OCI-LY7 (cell line): ENCODE measurements around the gene IAH1.

ENCODE experiments used
- EZH2phosphoT487 ChIP-seq: fragments of 200-600 bp; sonication (generic); IDR thresholded peaks from 2 replicates; pipeline ENCODE4 v1.6.1; 2018; ENCODE audit warnings: low read depth, borderline replicate concordance, mild to moderate bottlenecking, mixed run types, antibody characterized with exemption, low read length, moderate library complexity, mixed read lengths
- TF ChIP-seq, protein P1 (sequence below): fragments of 200-600 bp; sonication (generic); conservative IDR thresholded peaks from 2 replicates; pipeline ENCODE4 v1.5.1; 2014; ENCODE audit warnings: mild to moderate bottlenecking, antibody characterized with exemption, low read length, moderate library complexity, mixed read lengths

DNA sequence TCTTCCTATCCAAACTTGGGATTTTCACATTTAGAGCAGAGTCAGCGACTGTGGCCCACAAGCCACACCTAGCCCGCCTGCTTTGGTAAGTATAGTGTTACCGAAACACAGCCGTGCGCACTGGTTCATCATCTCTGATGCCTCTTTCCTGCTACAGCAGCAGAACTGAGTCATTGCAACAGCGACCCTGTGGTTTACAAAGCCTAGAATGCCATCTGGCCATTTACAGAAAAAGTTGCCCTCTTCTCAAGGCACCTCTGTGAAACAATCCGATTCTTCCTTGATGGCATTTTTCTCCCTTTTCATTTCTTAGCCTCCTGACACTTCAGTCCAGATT, 10.7 kb upstream of the IAH1 start:
- TF ChIP-seq, protein P1, sequence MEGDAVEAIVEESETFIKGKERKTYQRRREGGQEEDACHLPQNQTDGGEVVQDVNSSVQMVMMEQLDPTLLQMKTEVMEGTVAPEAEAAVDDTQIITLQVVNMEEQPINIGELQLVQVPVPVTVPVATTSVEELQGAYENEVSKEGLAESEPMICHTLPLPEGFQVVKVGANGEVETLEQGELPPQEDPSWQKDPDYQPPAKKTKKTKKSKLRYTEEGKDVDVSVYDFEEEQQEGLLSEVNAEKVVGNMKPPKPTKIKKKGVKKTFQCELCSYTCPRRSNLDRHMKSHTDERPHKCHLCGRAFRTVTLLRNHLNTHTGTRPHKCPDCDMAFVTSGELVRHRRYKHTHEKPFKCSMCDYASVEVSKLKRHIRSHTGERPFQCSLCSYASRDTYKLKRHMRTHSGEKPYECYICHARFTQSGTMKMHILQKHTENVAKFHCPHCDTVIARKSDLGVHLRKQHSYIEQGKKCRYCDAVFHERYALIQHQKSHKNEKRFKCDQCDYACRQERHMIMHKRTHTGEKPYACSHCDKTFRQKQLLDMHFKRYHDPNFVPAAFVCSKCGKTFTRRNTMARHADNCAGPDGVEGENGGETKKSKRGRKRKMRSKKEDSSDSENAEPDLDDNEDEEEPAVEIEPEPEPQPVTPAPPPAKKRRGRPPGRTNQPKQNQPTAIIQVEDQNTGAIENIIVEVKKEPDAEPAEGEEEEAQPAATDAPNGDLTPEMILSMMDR: no peak
- no peak for TF ChIP-seq EZH2phosphoT487
